GM23338 (cell line): ENCODE data around the gene DKK2. TPM values are rescaled to one million over a fixed set of nuclear protein-coding genes. Genes with fewer than 3 reads are reported as not detected.
A peak's percentile ranks its signal among the peaks of the same experiment; 100 is the strongest.

Experiments
- ATAC-seq: fragments of 200-7000 bp; cut with Tn5 transposase; 3 replicates; pipeline ENCODE4 v1.9.1; 2020
- DNase-seq: peaks from one replicate; pipeline ENCODE4 v3.0.0-alpha.2; 2015; ENCODE audit warnings: low spot score
- H2AFZ ChIP-seq: fragments of 200-600 bp; sonication (generic); 2 replicates; pipeline ENCODE4 v1.8.0; 2016; ENCODE audit warnings: antibody characterized with exemption, mild to moderate bottlenecking, moderate library complexity
- H3F3A ChIP-seq: fragments of 200-600 bp; sonication (generic); replicated peaks from 2 replicates; pipeline ENCODE4 v1.8.0; 2017; ENCODE audit warnings: antibody characterized with exemption, mixed run types, low read depth
- H3K27ac ChIP-seq: fragments of 200-600 bp; sonication (generic); 2 replicates; pipeline ENCODE4 v1.6.1; 2016; ENCODE audit warnings: low read depth
- H3K27me3 ChIP-seq: fragments of 200-600 bp; sonication (generic); 2 replicates; pipeline ENCODE4 v1.8.0; 2016; ENCODE audit warnings: mild to moderate bottlenecking, mixed run types, moderate library complexity; ENCODE audit not compliant: insufficient read depth
- H3K36me3 ChIP-seq: fragments of 200-600 bp; sonication (generic); 2 replicates; pipeline ENCODE4 v1.8.0; 2016; ENCODE audit warnings: mild to moderate bottlenecking; ENCODE audit not compliant: insufficient read depth
- H3K4me1 ChIP-seq: fragments of 200-600 bp; sonication (generic); 2 replicates; pipeline ENCODE4 v1.8.0; 2016; ENCODE audit warnings: mild to moderate bottlenecking, moderate library complexity; ENCODE audit not compliant: insufficient read depth
- H3K4me2 ChIP-seq: fragments of 200-600 bp; sonication (generic); 2 replicates; pipeline ENCODE4 v1.7.1; 2017; ENCODE audit warnings: mixed run types
- H3K4me3 ChIP-seq: fragments of 200-600 bp; sonication (generic); 2 replicates; pipeline ENCODE4 v1.6.1; 2016; ENCODE audit warnings: mixed run types
- H3K79me2 ChIP-seq: fragments of 200-600 bp; sonication (generic); replicated peaks from 2 replicates; pipeline ENCODE4 v1.8.0; 2017; ENCODE audit warnings: mild to moderate bottlenecking; ENCODE audit not compliant: insufficient read depth
- H3K9me2 ChIP-seq: fragments of 200-600 bp; sonication (generic); 2 replicates; pipeline ENCODE4 v1.8.0; 2017; ENCODE audit not compliant: insufficient read depth
- H4K20me1 ChIP-seq: fragments of 200-600 bp; sonication (generic); replicated peaks from 2 replicates; pipeline ENCODE4 v1.8.0; 2017; ENCODE audit warnings: mild to moderate bottlenecking; ENCODE audit not compliant: insufficient read depth
- H3K27ac Mint-ChIP-seq: 2 replicates; pipeline ENCODE4 v1.8.0; 2020; ENCODE audit warnings: inconsistent platforms, mild to moderate bottlenecking, moderate library complexity, mixed read lengths
- H3K27me3 Mint-ChIP-seq: 3 replicates; pipeline ENCODE4 v1.8.0; 2022; ENCODE audit warnings: low read depth, mild to moderate bottlenecking, moderate library complexity, mixed read lengths, inconsistent platforms; ENCODE audit not compliant: insufficient read depth, poor library complexity
- H3K36me3 Mint-ChIP-seq: 3 replicates; pipeline ENCODE4 v1.8.0; 2021; ENCODE audit warnings: low read depth, mild to moderate bottlenecking, inconsistent platforms, moderate library complexity, mixed read lengths
- H3K4me1 Mint-ChIP-seq: 3 replicates; pipeline ENCODE4 v1.8.0; 2020; ENCODE audit warnings: mild to moderate bottlenecking, inconsistent platforms, mixed read lengths
- H3K4me3 Mint-ChIP-seq: 3 replicates; pipeline ENCODE4 v1.8.0; 2021; ENCODE audit warnings: moderate library complexity, mild to moderate bottlenecking, inconsistent platforms, mixed read lengths
- H3K9me3 Mint-ChIP-seq: 3 replicates; pipeline ENCODE4 v1.8.0; 2020; ENCODE audit warnings: moderate library complexity, mild to moderate bottlenecking, inconsistent platforms, mixed read lengths
- EZH2 ChIP-seq: fragments of 200-600 bp; sonication (generic); IDR thresholded peaks from one replicate; pipeline ENCODE4 v1.8.0; 2017; ENCODE audit warnings: antibody characterized with exemption, mild to moderate bottlenecking, low read depth; ENCODE audit not compliant: unreplicated experiment
- JUNB ChIP-seq: IDR thresholded peaks from one replicate; pipeline ENCODE4 v1.6.1; 2016; ENCODE audit warnings: antibody characterized with exemption; ENCODE audit not compliant: unreplicated experiment
- NANOG ChIP-seq: IDR thresholded peaks from 2 replicates; pipeline ENCODE4 v1.6.1; 2016; ENCODE audit warnings: antibody characterized with exemption, borderline replicate concordance
- POLR2AphosphoS5 ChIP-seq: IDR thresholded peaks from 2 replicates; pipeline ENCODE4 v1.6.1; 2016; ENCODE audit warnings: antibody characterized with exemption, low read depth
- REST ChIP-seq: IDR thresholded peaks from one replicate; pipeline ENCODE4 v1.6.1; 2018; ENCODE audit warnings: antibody characterized with exemption; ENCODE audit not compliant: unreplicated experiment
- ZNF114 ChIP-seq: fragments of 250-450 bp; sonication (Bioruptor Pico); IDR thresholded peaks from 2 replicates; pipeline ENCODE4 v1.5.0; 2020; ENCODE audit warnings: mild to moderate bottlenecking, moderate library complexity
- ZNF331 ChIP-seq: fragments of 250-450 bp; sonication (Bioruptor Pico); IDR thresholded peaks from 2 replicates; pipeline ENCODE4 v1.5.0; 2020; ENCODE audit warnings: low read depth, mild to moderate bottlenecking, moderate library complexity
- polyA plus RNA-seq: library from polyadenylated mRNA; unstranded; fragments of >200 nt; fragmentation: Nextera tagmentation; extraction: Ambion mirVana; gene quantifications from 2 replicates; pipeline ENCODE4 v1.2.1, GENCODE V29; 2016
- total RNA-seq: library from RNA; depleted of rRNA; stranded (reverse); fragments of >200 nt; shearing (Covaris generic); gene quantifications from 2 replicates; pipeline ENCODE4 v1.2.3, GENCODE V29; 2014
- TF ChIP-seq, protein P1 (sequence below): fragments of 250-450 bp; sonication (Bioruptor Pico); IDR thresholded peaks from 2 replicates; pipeline ENCODE4 v1.5.0; 2020; ENCODE audit warnings: mild to moderate bottlenecking, moderate library complexity
- TF ChIP-seq, protein P2 (sequence below), 2 experiments: fragments of 200-600 bp in 1 of 2; sonication (generic) in 1 of 2; conservative IDR thresholded peaks; 2 replicates each; pipeline versions ENCODE4 v1.5.1 to v1.6.1; 2016 to 2017; ENCODE audit warnings: antibody characterized with exemption in 2 of 2, low read depth in 2 of 2, mild to moderate bottlenecking in 2 of 2, moderate library complexity in 1 of 2
- TF ChIP-seq, protein P3 (sequence below): IDR thresholded peaks from 2 replicates; pipeline ENCODE4 v1.6.1; 2016; ENCODE audit warnings: antibody characterized with exemption

Gene DKK2
- total and polyA plus RNA-seq, 2 experiments from 2014 or later: 0.05 TPM; not detected in 1

- Histone ChIP-seq H3K4me2 (no peak overlapping the region), H3K79me2 (no peaks in the 10 kb centered on the region), H3K27me3 (no peaks in the 10 kb centered on the region), H3K4me1 (no peaks in the 10 kb centered on the region), H3K4me3 (no peak overlapping the region), H3F3A (no peaks in the 10 kb centered on the region), H3K9me2 (peaks cover 4% of the 10 kb centered on the region; the same call in 1 of the 2 replicates), H2AFZ (peak overlapping the region; percentile 34; the same call in 1 of the 2 replicates), H3K36me3 (no peaks in the 10 kb centered on the region; the same call in 1 of the 2 replicates), H3K27ac (no peak overlapping the region), H4K20me1 (no peaks in the 10 kb centered on the region)
- Mint-ChIP-seq H3K4me1 (peaks cover 9% of the 10 kb centered on the region), H3K4me3 (no peak overlapping the region), H3K27ac (no peak overlapping the region), H3K27me3 (no peaks in the 10 kb centered on the region), H3K36me3 (no peaks in the 10 kb centered on the region), H3K9me3 (no peaks in the 10 kb centered on the region)
- TF ChIP-seq, protein P1, sequence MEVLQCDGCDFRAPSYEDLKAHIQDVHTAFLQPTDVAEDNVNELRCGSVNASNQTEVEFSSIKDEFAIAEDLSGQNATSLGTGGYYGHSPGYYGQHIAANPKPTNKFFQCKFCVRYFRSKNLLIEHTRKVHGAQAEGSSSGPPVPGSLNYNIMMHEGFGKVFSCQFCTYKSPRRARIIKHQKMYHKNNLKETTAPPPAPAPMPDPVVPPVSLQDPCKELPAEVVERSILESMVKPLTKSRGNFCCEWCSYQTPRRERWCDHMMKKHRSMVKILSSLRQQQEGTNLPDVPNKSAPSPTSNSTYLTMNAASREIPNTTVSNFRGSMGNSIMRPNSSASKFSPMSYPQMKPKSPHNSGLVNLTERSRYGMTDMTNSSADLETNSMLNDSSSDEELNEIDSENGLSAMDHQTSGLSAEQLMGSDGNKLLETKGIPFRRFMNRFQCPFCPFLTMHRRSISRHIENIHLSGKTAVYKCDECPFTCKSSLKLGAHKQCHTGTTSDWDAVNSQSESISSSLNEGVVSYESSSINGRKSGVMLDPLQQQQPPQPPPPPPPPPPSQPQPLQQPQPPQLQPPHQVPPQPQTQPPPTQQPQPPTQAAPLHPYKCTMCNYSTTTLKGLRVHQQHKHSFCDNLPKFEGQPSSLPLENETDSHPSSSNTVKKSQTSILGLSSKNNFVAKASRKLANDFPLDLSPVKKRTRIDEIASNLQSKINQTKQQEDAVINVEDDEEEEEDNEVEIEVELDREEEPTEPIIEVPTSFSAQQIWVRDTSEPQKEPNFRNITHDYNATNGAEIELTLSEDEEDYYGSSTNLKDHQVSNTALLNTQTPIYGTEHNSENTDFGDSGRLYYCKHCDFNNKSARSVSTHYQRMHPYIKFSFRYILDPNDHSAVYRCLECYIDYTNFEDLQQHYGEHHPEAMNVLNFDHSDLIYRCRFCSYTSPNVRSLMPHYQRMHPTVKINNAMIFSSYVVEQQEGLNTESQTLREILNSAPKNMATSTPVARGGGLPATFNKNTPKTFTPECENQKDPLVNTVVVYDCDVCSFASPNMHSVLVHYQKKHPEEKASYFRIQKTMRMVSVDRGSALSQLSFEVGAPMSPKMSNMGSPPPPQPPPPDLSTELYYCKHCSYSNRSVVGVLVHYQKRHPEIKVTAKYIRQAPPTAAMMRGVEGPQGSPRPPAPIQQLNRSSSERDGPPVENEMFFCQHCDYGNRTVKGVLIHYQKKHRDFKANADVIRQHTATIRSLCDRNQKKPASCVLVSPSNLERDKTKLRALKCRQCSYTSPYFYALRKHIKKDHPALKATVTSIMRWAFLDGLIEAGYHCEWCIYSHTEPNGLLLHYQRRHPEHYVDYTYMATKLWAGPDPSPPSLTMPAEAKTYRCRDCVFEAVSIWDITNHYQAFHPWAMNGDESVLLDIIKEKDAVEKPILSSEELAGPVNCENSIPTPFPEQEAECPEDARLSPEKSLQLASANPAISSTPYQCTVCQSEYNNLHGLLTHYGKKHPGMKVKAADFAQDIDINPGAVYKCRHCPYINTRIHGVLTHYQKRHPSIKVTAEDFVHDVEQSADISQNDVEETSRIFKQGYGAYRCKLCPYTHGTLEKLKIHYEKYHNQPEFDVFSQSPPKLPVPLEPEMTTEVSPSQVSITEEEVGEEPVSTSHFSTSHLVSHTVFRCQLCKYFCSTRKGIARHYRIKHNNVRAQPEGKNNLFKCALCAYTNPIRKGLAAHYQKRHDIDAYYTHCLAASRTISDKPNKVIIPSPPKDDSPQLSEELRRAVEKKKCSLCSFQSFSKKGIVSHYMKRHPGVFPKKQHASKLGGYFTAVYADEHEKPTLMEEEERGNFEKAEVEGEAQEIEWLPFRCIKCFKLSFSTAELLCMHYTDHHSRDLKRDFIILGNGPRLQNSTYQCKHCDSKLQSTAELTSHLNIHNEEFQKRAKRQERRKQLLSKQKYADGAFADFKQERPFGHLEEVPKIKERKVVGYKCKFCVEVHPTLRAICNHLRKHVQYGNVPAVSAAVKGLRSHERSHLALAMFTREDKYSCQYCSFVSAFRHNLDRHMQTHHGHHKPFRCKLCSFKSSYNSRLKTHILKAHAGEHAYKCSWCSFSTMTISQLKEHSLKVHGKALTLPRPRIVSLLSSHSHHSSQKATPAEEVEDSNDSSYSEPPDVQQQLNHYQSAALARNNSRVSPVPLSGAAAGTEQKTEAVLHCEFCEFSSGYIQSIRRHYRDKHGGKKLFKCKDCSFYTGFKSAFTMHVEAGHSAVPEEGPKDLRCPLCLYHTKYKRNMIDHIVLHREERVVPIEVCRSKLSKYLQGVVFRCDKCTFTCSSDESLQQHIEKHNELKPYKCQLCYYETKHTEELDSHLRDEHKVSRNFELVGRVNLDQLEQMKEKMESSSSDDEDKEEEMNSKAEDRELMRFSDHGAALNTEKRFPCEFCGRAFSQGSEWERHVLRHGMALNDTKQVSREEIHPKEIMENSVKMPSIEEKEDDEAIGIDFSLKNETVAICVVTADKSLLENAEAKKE (CRISPR knock-in tag): no peak
- TF ChIP-seq POLR2AphosphoS5 (no peak), NANOG (no peak), ZNF114 (no peak), ZNF331 (CRISPR knock-in tag) (no peak), JUNB (no peak), REST (no peak), EZH2 (no peak)
- TF ChIP-seq, protein P2, sequence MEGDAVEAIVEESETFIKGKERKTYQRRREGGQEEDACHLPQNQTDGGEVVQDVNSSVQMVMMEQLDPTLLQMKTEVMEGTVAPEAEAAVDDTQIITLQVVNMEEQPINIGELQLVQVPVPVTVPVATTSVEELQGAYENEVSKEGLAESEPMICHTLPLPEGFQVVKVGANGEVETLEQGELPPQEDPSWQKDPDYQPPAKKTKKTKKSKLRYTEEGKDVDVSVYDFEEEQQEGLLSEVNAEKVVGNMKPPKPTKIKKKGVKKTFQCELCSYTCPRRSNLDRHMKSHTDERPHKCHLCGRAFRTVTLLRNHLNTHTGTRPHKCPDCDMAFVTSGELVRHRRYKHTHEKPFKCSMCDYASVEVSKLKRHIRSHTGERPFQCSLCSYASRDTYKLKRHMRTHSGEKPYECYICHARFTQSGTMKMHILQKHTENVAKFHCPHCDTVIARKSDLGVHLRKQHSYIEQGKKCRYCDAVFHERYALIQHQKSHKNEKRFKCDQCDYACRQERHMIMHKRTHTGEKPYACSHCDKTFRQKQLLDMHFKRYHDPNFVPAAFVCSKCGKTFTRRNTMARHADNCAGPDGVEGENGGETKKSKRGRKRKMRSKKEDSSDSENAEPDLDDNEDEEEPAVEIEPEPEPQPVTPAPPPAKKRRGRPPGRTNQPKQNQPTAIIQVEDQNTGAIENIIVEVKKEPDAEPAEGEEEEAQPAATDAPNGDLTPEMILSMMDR (conservative IDR thresholded peaks at IDR 0.05; ENCODE audit: low read depth in 2 of 2): no peak
- TF ChIP-seq, protein P3, sequence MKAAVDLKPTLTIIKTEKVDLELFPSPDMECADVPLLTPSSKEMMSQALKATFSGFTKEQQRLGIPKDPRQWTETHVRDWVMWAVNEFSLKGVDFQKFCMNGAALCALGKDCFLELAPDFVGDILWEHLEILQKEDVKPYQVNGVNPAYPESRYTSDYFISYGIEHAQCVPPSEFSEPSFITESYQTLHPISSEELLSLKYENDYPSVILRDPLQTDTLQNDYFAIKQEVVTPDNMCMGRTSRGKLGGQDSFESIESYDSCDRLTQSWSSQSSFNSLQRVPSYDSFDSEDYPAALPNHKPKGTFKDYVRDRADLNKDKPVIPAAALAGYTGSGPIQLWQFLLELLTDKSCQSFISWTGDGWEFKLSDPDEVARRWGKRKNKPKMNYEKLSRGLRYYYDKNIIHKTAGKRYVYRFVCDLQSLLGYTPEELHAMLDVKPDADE: no peak
- DNase-seq (no peak), ATAC-seq (no peak)
Measured at GRCh38 chr4:106993827-106994226, 42.3 kb downstream of the DKK2 start.
